ENCODE data around the gene CEACAM18. TPM values are rescaled to one million over a fixed set of nuclear protein-coding genes. Genes with fewer than 3 reads are reported as not detected.
"Not testable (repeated sequence)": the region's sequence is repeated elsewhere in the genome, so short reads cannot be mapped to it uniquely, and the experiment has no call there.

CEACAM18 gene
- not detected for polyA plus RNA-seq (2013, experiment 1 of 2)
- not detected for polyA plus RNA-seq (2013, experiment 2 of 2)

GRCh38 chr19:51478381-51479234 lies at the start of gene CEACAM18:
TSS of gene CEACAM18 (plus strand) at chr19:51478539.
- Histone ChIP-seq H3K4me3 (ENCODE audit: extremely low read depth, insufficient read depth, low read length, poor library complexity, severe bottlenecking) (no peak within 1 kb of the TSS), H3K9me3 (ENCODE audit: control insufficient read depth, low read length) (no peaks in the 10 kb centered on the region), H3K27ac (ENCODE audit: low read depth, low read length, severe bottlenecking) (no peak within 1 kb of the TSS), H3K4me1 (ENCODE audit: control insufficient read depth, insufficient read depth, low read length, poor library complexity, severe bottlenecking) (no peaks in the 10 kb centered on the region), H3K36me3 (ENCODE audit: control insufficient read depth, insufficient read depth, low read length) (no peaks in the 10 kb centered on the region)
- 40 to 51% methylated on average over 2 to 4 of the region's 17 CpGs for WGBS, 2 experiments (ENCODE audit: insufficient coverage in 2 of 2)

- no peaks in the 10 kb centered on the region for H3K36me3 ChIP-seq (ENCODE audit: control insufficient read depth, insufficient read depth, low read length)
- H3K4me1 ChIP-seq (ENCODE audit: control insufficient read depth, insufficient read depth, low read length, poor library complexity, severe bottlenecking) = no peaks in the 10 kb centered on the region
- H3K27ac ChIP-seq (ENCODE audit: low read depth, low read length, severe bottlenecking) = no peak overlapping the region
- no peaks in the 10 kb centered on the region for H3K9me3 ChIP-seq (ENCODE audit: control insufficient read depth, low read length)
- no peak overlapping the region for H3K4me3 ChIP-seq (ENCODE audit: extremely low read depth, insufficient read depth, low read length, poor library complexity, severe bottlenecking)
- WGBS, 2 experiments (ENCODE audit: insufficient coverage in 2 of 2) = 65 to 80% methylated on average over 1 to 3 of the region's 3 CpGs
Measured at GRCh38 chr19:51430221-51430620, 48.1 kb upstream of the CEACAM18 start.

- no peak overlapping the region for H3K4me3 ChIP-seq (ENCODE audit: extremely low read depth, insufficient read depth, low read length, poor library complexity, severe bottlenecking)
- H3K36me3 ChIP-seq (ENCODE audit: control insufficient read depth, insufficient read depth, low read length) = no peaks in the 10 kb centered on the region
- no peaks in the 10 kb centered on the region for H3K9me3 ChIP-seq (ENCODE audit: control insufficient read depth, low read length)
- WGBS, 2 experiments (ENCODE audit: insufficient coverage in 2 of 2) = 14 to 58% methylated on average over 1 to 2 of the region's 3 CpGs
- no peak overlapping the region for H3K27ac ChIP-seq (ENCODE audit: low read depth, low read length, severe bottlenecking)
- no peaks in the 10 kb centered on the region for H3K4me1 ChIP-seq (ENCODE audit: control insufficient read depth, insufficient read depth, low read length, poor library complexity, severe bottlenecking)
Measured at GRCh38 chr19:51431124-51431523, 47.2 kb upstream of the CEACAM18 start.

GRCh38 chr19:51433043-51433442 lies 45.3 kb upstream of the CEACAM18 start:
- Histone ChIP-seq H3K9me3 (ENCODE audit: control insufficient read depth, low read length) (no peaks in the 10 kb centered on the region), H3K4me3 (ENCODE audit: extremely low read depth, insufficient read depth, low read length, poor library complexity, severe bottlenecking) (no peak overlapping the region), H3K27ac (ENCODE audit: low read depth, low read length, severe bottlenecking) (no peak overlapping the region), H3K4me1 (ENCODE audit: control insufficient read depth, insufficient read depth, low read length, poor library complexity, severe bottlenecking) (no peaks in the 10 kb centered on the region), H3K36me3 (ENCODE audit: control insufficient read depth, insufficient read depth, low read length) (no peaks in the 10 kb centered on the region)
- 60 to 83% methylated on average over 1 of the region's 4 CpGs for WGBS, 2 experiments (ENCODE audit: insufficient coverage in 2 of 2)

GRCh38 chr19:51434456-51434855 lies 43.9 kb upstream of the CEACAM18 start:
- WGBS, 2 experiments (ENCODE audit: insufficient coverage in 2 of 2) = no CpG with 5 or more reads among the region's 1 CpG
- Histone ChIP-seq H3K4me3 (ENCODE audit: extremely low read depth, insufficient read depth, low read length, poor library complexity, severe bottlenecking) (no peak overlapping the region), H3K4me1 (ENCODE audit: control insufficient read depth, insufficient read depth, low read length, poor library complexity, severe bottlenecking) (no peaks in the 10 kb centered on the region), H3K9me3 (ENCODE audit: control insufficient read depth, low read length) (no peaks in the 10 kb centered on the region), H3K36me3 (ENCODE audit: control insufficient read depth, insufficient read depth, low read length) (no peaks in the 10 kb centered on the region), H3K27ac (ENCODE audit: low read depth, low read length, severe bottlenecking) (no peak overlapping the region)

- Histone ChIP-seq H3K4me1 (ENCODE audit: control insufficient read depth, insufficient read depth, low read length, poor library complexity, severe bottlenecking) (peaks cover 7% of the 10 kb centered on the region), H3K27ac (ENCODE audit: low read depth, low read length, severe bottlenecking) (no peak overlapping the region), H3K4me3 (ENCODE audit: extremely low read depth, insufficient read depth, low read length, poor library complexity, severe bottlenecking) (no peak overlapping the region), H3K36me3 (ENCODE audit: control insufficient read depth, insufficient read depth, low read length) (no peaks in the 10 kb centered on the region), H3K9me3 (ENCODE audit: control insufficient read depth, low read length) (no peaks in the 10 kb centered on the region)
- WGBS, 2 experiments (ENCODE audit: insufficient coverage in 2 of 2) = 73 to 93% methylated on average over 4 of the region's 5 CpGs
Measured at GRCh38 chr19:51439021-51439465, 39.3 kb upstream of the CEACAM18 start.

GRCh38 chr19:51440052-51440451 lies 38.3 kb upstream of the CEACAM18 start:
- peaks cover 7% of the 10 kb centered on the region for H3K4me1 ChIP-seq (ENCODE audit: control insufficient read depth, insufficient read depth, low read length, poor library complexity, severe bottlenecking)
- WGBS, 2 experiments (ENCODE audit: insufficient coverage in 2 of 2) = 77 to 87% methylated on average over 2 of the region's 2 CpGs
- H3K27ac ChIP-seq (ENCODE audit: low read depth, low read length, severe bottlenecking) = no peak overlapping the region
- H3K9me3 ChIP-seq (ENCODE audit: control insufficient read depth, low read length) = no peaks in the 10 kb centered on the region
- H3K4me3 ChIP-seq (ENCODE audit: extremely low read depth, insufficient read depth, low read length, poor library complexity, severe bottlenecking) = no peak overlapping the region
- no peaks in the 10 kb centered on the region for H3K36me3 ChIP-seq (ENCODE audit: control insufficient read depth, insufficient read depth, low read length)

- Histone ChIP-seq H3K4me3 (ENCODE audit: extremely low read depth, insufficient read depth, low read length, poor library complexity, severe bottlenecking) (no peak overlapping the region), H3K9me3 (ENCODE audit: control insufficient read depth, low read length) (no peaks in the 10 kb centered on the region), H3K27ac (ENCODE audit: low read depth, low read length, severe bottlenecking) (no peak overlapping the region), H3K36me3 (ENCODE audit: control insufficient read depth, insufficient read depth, low read length) (no peaks in the 10 kb centered on the region), H3K4me1 (ENCODE audit: control insufficient read depth, insufficient read depth, low read length, poor library complexity, severe bottlenecking) (peaks cover 7% of the 10 kb centered on the region)
- WGBS, 2 experiments (ENCODE audit: insufficient coverage in 2 of 2) = 44 to 53% methylated on average over 9 of the region's 11 CpGs
Measured at GRCh38 chr19:51440846-51441409, 37.4 kb upstream of the CEACAM18 start.

- Histone ChIP-seq H3K4me3 (ENCODE audit: extremely low read depth, insufficient read depth, low read length, poor library complexity, severe bottlenecking) (no peak overlapping the region), H3K27ac (ENCODE audit: low read depth, low read length, severe bottlenecking) (no peak overlapping the region), H3K36me3 (ENCODE audit: control insufficient read depth, insufficient read depth, low read length) (no peaks in the 10 kb centered on the region), H3K9me3 (ENCODE audit: control insufficient read depth, low read length) (no peaks in the 10 kb centered on the region), H3K4me1 (ENCODE audit: control insufficient read depth, insufficient read depth, low read length, poor library complexity, severe bottlenecking) (peaks cover 7% of the 10 kb centered on the region)
- WGBS, 2 experiments (ENCODE audit: insufficient coverage in 2 of 2) = 85 to 91% methylated on average over 21 to 28 of the region's 31 CpGs
Measured at GRCh38 chr19:51441410-51442390, 36.6 kb upstream of the CEACAM18 start.

GRCh38 chr19:51447510-51447909 lies 30.8 kb upstream of the CEACAM18 start:
- H3K36me3 ChIP-seq (ENCODE audit: control insufficient read depth, insufficient read depth, low read length); H3K4me1 ChIP-seq (ENCODE audit: control insufficient read depth, insufficient read depth, low read length, poor library complexity, severe bottlenecking); H3K9me3 ChIP-seq (ENCODE audit: control insufficient read depth, low read length); H3K4me3 ChIP-seq (ENCODE audit: extremely low read depth, insufficient read depth, low read length, poor library complexity, severe bottlenecking); H3K27ac ChIP-seq (ENCODE audit: low read depth, low read length, severe bottlenecking): not testable (repeated sequence)
- WGBS, 2 experiments (ENCODE audit: insufficient coverage in 2 of 2) = 66 to 89% methylated on average over 2 to 3 of the region's 3 CpGs

Measured in mesodermal cell (in vitro differentiated cells).